Panc1 (cell line): ENCODE data around the gene SOBP.

Experiments used
- CTCF ChIP-seq: fragments of 450-650 bp; IDR thresholded peaks from 2 replicates; pipeline ENCODE4 v1.5.1; 2017; ENCODE audit warnings: mild to moderate bottlenecking
- POLR2AphosphoS5 ChIP-seq: IDR thresholded peaks from 2 replicates; pipeline ENCODE4 v1.6.1; 2012; ENCODE audit warnings: mild to moderate bottlenecking, low read depth, low read length, moderate library complexity
- SIN3A ChIP-seq: IDR thresholded peaks from 2 replicates; pipeline ENCODE4 v1.6.1; 2012; ENCODE audit warnings: low read depth, mild to moderate bottlenecking, low read length, moderate library complexity, borderline replicate concordance; ENCODE audit not compliant: insufficient read depth

DNA sequence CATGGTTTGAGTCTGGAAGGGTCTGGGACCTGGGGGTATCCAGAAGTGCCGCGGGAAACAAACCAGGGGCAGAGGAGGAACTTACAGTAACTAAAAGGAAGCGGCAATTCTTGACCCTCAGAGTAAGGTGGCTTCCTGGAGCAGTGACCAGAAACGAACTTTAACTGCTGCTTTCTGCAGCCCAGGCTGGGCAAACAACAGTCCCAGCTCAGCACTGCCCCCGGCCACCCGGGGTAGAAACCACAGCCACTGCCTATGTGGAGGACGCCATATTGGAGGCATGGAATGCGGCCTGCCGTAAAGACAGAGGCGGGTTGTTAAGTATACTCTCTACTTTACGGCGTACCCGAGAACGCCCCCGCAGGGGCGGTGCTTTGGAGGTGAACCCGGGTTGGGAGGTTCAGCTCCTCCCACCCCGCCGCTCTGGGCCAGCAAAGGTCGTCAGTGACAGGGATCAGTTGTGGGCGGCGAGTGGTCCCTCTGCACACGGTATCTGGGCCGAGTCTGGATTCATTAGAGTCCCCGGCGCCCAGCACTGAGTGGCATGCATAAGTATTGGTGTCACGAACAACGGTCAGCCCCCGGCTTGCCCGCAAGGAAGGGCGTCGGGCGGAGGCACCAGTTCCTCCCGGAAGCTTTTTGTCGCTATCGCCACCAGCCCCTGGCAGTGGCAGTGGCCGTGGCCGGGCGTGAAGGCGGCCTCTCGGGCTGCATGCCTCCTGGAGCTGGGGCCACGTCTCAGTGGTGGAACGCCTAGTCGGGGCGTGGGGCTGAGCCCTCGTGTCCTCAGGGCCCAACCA lies 30.4 kb upstream of the SOBP start, which contains the start of gene PDSS2:
- TF ChIP-seq CTCF (peak; percentile 84), POLR2AphosphoS5 (peak; percentile 99), SIN3A (peak; percentile 89)
